AG04449 (cell line): ENCODE data around the gene CACNA1C.

Source experiments
- CTCF ChIA-PET: fragments of 350-600 bp; formaldehyde crosslinking; extraction: SDS; loops from one replicate; lab custom pipeline; 2021; ENCODE audit warnings: antibody characterized with exemption; lab: Yijun Ruan, JAX
- POLR2A ChIA-PET: fragments of 400-600, 350-600 bp; formaldehyde crosslinking; extraction: SDS; loops from one replicate; lab custom pipeline; 2020; ENCODE audit warnings: antibody characterized with exemption, inconsistent platforms; lab: Yijun Ruan, JAX
- DNase-seq: peaks from one replicate; pipeline ENCODE4 v3.0.0-alpha.2; 2010; ENCODE audit warnings: low read depth, low spot score
- H3K4me3 ChIP-seq: 2 replicates; pipeline ENCODE4 v1.5.1; 2011; ENCODE audit warnings: low read depth, mild to moderate bottlenecking, control low read depth, low read length
- CTCF ChIP-seq: IDR thresholded peaks from one replicate; pipeline ENCODE4 v1.5.1; 2011; ENCODE audit warnings: mild to moderate bottlenecking, moderate library complexity, low read length, control low read depth, inconsistent platforms; ENCODE audit not compliant: insufficient read depth; ENCODE audit errors: missing control alignments

Gene CACNA1C

GRCh38 chr12:2297004-2297403 is 244.2 kb downstream of the CACNA1C start:
- no peak for TF ChIP-seq CTCF
- no peak for DNase-seq
- CTCF ChIA-PET, result interaction anchor here (0.8 to 1.7 kb wide), 3 partner anchors 11 to 262 kb away, joined by 3 read pairs; no protein-coding TSS in a partner anchor
- no peak overlapping the region for H3K4me3 ChIP-seq
- POLR2A ChIA-PET, result interaction anchor here (0.6 kb wide), 1 partner anchor 9 kb away, joined by 3 read pairs; no protein-coding TSS in a partner anchor

- ChIA-PET CTCF (no interaction called here), POLR2A (no interaction called here)
- DNase-seq, result no peak
- H3K4me3 ChIP-seq, result no peak overlapping the region
- TF ChIP-seq CTCF, result no peak
Observed at GRCh38 chr12:2297658-2298057, 244.9 kb downstream of the CACNA1C start.

- TF ChIP-seq CTCF, result no peak
- no peak overlapping the region for H3K4me3 ChIP-seq
- ChIA-PET POLR2A (no interaction called here), CTCF (interaction anchor here (0.8 to 1.3 kb wide), 4 partner anchors 14 to 284 kb away, joined by 3 to 5 read pairs (median 4); no protein-coding TSS in a partner anchor)
- DNase-seq, result no peak
Observed at GRCh38 chr12:2298556-2299200, 245.9 kb downstream of the CACNA1C start.

- H3K4me3 ChIP-seq, result no peak overlapping the region
- CTCF ChIA-PET, result interaction anchor here (1.3 to 2.5 kb wide), 6 partner anchors 8 to 284 kb away, joined by 3 to 19 read pairs (median 4); no protein-coding TSS in a partner anchor
- POLR2A ChIA-PET, result no interaction called here
- no peak for TF ChIP-seq CTCF
- no peak for DNase-seq
Observed at GRCh38 chr12:2299206-2299605, 246.4 kb downstream of the CACNA1C start.

GRCh38 chr12:2300168-2300567 is 247.4 kb downstream of the CACNA1C start:
- H3K4me3 ChIP-seq, result no peak overlapping the region
- no peak for DNase-seq
- ChIA-PET CTCF (interaction anchor here (1.0 to 2.5 kb wide), 7 partner anchors 9 to 283 kb away, joined by 3 to 19 read pairs (median 5); no protein-coding TSS in a partner anchor), POLR2A (interaction anchor here (1.4 kb wide), 1 partner anchor 9 kb away, joined by 4 read pairs; no protein-coding TSS in a partner anchor)
- no peak for TF ChIP-seq CTCF

GRCh38 chr12:2300886-2301285 is 248.1 kb downstream of the CACNA1C start:
- CTCF ChIA-PET, result interaction anchor here (0.9 to 2.5 kb wide), 5 partner anchors 9 to 267 kb away, joined by 3 to 19 read pairs (median 5); no protein-coding TSS in a partner anchor
- no peak for DNase-seq
- TF ChIP-seq CTCF, result no peak
- no peak overlapping the region for H3K4me3 ChIP-seq
- POLR2A ChIA-PET, result interaction anchor here (1.4 kb wide), 1 partner anchor 9 kb away, joined by 4 read pairs; no protein-coding TSS in a partner anchor
